ENCODE data around the gene FXYD7. TPM values are rescaled to one million over a fixed set of nuclear protein-coding genes. Genes with fewer than 3 reads are reported as not detected.
"Not testable (repeated sequence)": the region's sequence is repeated elsewhere in the genome, so short reads cannot be mapped to it uniquely, and the experiment has no call there.

The FXYD7 gene
- total and polyA plus RNA-seq, 4 experiments from 2014 or later = 5.5 to 11.1 (median 9.9) TPM

DNA sequence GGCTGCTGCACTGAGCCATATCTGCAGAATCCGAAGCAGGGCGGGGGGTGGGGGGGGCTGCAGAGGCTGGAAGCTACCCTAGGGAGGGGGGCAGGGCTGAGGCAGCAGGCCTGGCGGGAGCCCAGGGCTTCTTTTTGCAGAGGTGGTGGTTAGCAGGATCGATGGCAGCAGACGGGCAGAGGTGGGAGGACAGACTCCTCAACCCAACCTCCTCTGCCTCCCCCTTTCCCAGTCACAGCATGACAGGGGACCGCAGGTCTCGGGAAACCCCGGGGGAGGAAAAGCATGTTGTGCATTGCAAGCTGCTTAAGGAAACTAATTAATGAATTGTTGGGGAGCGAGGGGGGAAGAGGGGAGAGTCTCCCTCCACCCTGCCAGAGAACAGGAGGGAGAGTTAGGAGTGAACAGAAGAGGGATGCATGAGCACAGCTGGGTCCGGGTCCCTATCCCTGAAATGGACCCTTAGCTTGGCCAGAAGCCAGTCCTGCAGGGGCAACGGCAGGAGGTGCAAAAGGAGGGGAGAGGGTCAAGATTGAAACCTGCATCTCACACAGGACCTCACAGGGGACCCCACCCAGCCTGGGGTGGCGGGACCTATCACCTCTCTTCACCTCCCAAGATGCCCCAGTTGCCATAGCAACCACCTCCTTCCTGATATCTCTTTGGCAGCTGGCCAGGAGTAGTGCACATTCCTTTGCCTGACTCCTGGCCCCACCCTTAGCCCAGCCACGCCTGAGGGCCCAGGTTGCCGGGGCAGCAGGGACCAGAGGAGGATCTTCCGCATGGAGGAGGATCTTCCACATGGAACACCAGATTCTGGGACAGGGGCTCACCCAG, 1.8 kb downstream of the FXYD7 start:
- Histone ChIP-seq H3K4me3 (ENCODE audit: low read length in 2 of 2) (no peak overlapping the region), H3K27me3 (ENCODE audit: insufficient read depth, low read length) (no peaks in the 10 kb centered on the region), H3K36me3 (ENCODE audit: insufficient read depth, low read length) (no peaks in the 10 kb centered on the region), H3K9me3 (ENCODE audit: control insufficient read depth in 1 of 2, low read length in 2 of 2) (no peaks in the 10 kb centered on the region), H3K4me1 (ENCODE audit: insufficient read depth, low read length) (peaks cover 46% of the 10 kb centered on the region), H3K27ac (ENCODE audit: low read depth, low read length) (no peak overlapping the region)
- Mint-ChIP-seq H3K4me3 (peak overlapping the region in 7 of 8 donors; percentile 17 to 62 (median 41)), H3K4me1 (peaks cover 28 to 54% (median 38%) of the 10 kb centered on the region in 4 donors), H3K27ac (peak overlapping the region; percentile 36 to 90 (median 83)), H3K9me3 (no peaks in the 10 kb centered on the region), H3K27me3 (no peaks in the 10 kb centered on the region), H3K36me3 (peaks cover 0 to 2% of the 10 kb centered on the region in 2 donors)
- ChIA-PET CTCF (ENCODE audit: partially characterized antibody) (interaction anchor here (0.9 to 5.6 kb wide), 4 partner anchors 8 to 92 kb away, joined by 3 to 90 read pairs (median 5); partner anchors contain the start of gene FXYD5), POLR2A (ENCODE audit: partially characterized antibody) (interaction anchor here (0.6 to 6.8 kb wide), 7 partner anchors 10 to 96 kb away, joined by 3 to 112 read pairs (median 27); partner anchors contain the start of gene FXYD5)
- intact Hi-C loops (cut with micrococcal nuclease) = loop anchor here (10.0 kb wide), 1 partner anchor 200 kb away; the partner anchor contains the start of gene FFAR1
- peak; percentile 47 to 66 (median 51) for DNase-seq

DNA sequence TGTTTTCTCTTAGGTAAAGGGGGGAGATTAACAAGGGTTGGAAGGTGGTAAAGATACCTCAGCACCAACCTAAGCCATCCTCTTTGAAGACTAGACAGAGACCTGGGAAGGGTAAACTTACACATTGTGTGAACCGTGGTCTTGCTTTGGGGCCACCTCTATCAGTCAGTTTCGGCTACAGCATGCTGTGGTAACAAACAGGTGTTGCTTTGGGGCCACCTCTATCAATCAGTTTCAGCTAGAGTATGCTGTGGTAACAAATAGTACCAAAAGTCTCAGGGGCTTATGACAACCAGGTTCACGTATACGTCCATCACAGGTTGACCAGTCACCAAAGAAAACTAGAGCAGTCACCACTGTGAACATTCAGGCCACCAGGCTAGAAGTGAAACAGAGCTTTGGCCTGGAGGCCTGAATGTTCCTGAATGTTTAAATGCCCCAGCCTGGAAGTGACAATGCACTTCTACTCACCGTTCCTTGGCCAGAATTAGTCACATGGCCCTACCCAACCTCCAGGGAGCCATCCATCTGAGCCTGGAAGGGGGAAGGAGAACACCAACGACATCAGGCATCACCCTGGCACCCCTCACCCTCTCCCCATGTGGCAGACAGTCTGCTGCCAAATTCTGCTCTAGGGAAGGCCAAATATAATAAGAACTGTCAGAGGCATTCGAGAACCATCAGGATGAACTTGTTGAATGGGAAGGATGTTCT, 3.8 kb downstream of the FXYD7 start:
- no peak for DNase-seq
- Mint-ChIP-seq H3K4me3 (no peak overlapping the region), H3K27ac (peak overlapping the region in 5 of 7 donors; percentile 15 to 88 (median 66))

DNA sequence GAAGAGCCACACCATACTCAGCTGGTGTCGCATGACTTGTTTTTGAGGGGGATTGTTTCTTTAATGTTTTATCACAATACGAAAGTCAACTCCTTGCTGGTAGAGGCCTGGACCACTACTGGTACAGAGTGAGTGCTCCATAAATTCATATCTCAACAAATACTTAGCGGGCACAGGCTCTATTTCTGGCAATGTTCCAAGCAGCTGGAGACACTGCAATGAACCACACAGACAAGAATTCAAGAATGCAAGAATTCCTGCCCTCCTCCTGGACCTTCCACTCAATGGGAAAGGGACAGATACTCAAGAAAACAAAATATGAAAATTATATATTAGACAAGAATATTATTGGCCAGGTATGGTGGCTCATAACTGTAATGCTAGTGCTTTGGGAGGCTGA, 6.4 kb downstream of the FXYD7 start:
- H3K4me3 ChIP-seq (ENCODE audit: low read length in 2 of 2) = no peak overlapping the region
- H3K27me3 Mint-ChIP-seq = no peaks in the 10 kb centered on the region
- intact Hi-C loops (cut with micrococcal nuclease) = loop anchor here (10.0 kb wide), 1 partner anchor 195 kb away; the partner anchor contains the start of gene FFAR1
- H3K27ac Mint-ChIP-seq = peak overlapping the region in 3 of 7 donors; percentile 13 to 76 (median 18)
- H3K9me3 ChIP-seq (ENCODE audit: control insufficient read depth in 1 of 2, low read length in 2 of 2) = no peaks in the 10 kb centered on the region
- H3K36me3 Mint-ChIP-seq = peaks cover 0 to 2% of the 10 kb centered on the region in 2 donors
- no peak overlapping the region for H3K4me3 Mint-ChIP-seq
- POLR2A ChIA-PET (ENCODE audit: partially characterized antibody) = interaction anchor here (1.2 to 1.3 kb wide), 2 partner anchors 61 to 115 kb away, joined by 3 to 5 read pairs; no protein-coding TSS in a partner anchor
- CTCF ChIA-PET (ENCODE audit: partially characterized antibody) = interaction anchor here (1.3 kb wide), 1 partner anchor 68 kb away, joined by 3 read pairs; no protein-coding TSS in a partner anchor
- H3K36me3 ChIP-seq (ENCODE audit: insufficient read depth, low read length) = no peaks in the 10 kb centered on the region
- H3K9me3 Mint-ChIP-seq = no peaks in the 10 kb centered on the region
- peaks cover 16 to 34% (median 23%) of the 10 kb centered on the region in 4 donors for H3K4me1 Mint-ChIP-seq
- peaks cover 23% of the 10 kb centered on the region for H3K4me1 ChIP-seq (ENCODE audit: insufficient read depth, low read length)
- no peak overlapping the region for H3K27ac ChIP-seq (ENCODE audit: low read depth, low read length)
- no peaks in the 10 kb centered on the region for H3K27me3 ChIP-seq (ENCODE audit: insufficient read depth, low read length)
- no peak for DNase-seq

More for the DNA sequence above, 3.8 kb downstream of the FXYD7 start:
- Histone ChIP-seq H3K4me1 (ENCODE audit: insufficient read depth, low read length) (peaks cover 33% of the 10 kb centered on the region), H3K4me3 (ENCODE audit: low read length in 2 of 2) (no peak overlapping the region), H3K27me3 (ENCODE audit: insufficient read depth, low read length) (no peaks in the 10 kb centered on the region), H3K36me3 (ENCODE audit: insufficient read depth, low read length) (no peaks in the 10 kb centered on the region), H3K27ac (ENCODE audit: low read depth, low read length) (no peak overlapping the region), H3K9me3 (ENCODE audit: control insufficient read depth in 1 of 2, low read length in 2 of 2) (no peaks in the 10 kb centered on the region)
- Mint-ChIP-seq H3K36me3 (no peaks in the 10 kb centered on the region), H3K9me3 (no peaks in the 10 kb centered on the region), H3K4me1 (peaks cover 19 to 39% (median 28%) of the 10 kb centered on the region in 4 donors), H3K27me3 (no peaks in the 10 kb centered on the region)
- POLR2A ChIA-PET (ENCODE audit: partially characterized antibody) = interaction anchor here (6.8 kb wide), 1 partner anchor 67 kb away, joined by 112 read pairs; no protein-coding TSS in a partner anchor
- intact Hi-C loops (cut with micrococcal nuclease) = loop anchor here (10.0 kb wide), 1 partner anchor 198 kb away; the partner anchor contains the start of gene FFAR1
- CTCF ChIA-PET (ENCODE audit: partially characterized antibody) = interaction anchor here (1.1 kb wide), 1 partner anchor 13 kb away, joined by 3 read pairs; no protein-coding TSS in a partner anchor

DNA sequence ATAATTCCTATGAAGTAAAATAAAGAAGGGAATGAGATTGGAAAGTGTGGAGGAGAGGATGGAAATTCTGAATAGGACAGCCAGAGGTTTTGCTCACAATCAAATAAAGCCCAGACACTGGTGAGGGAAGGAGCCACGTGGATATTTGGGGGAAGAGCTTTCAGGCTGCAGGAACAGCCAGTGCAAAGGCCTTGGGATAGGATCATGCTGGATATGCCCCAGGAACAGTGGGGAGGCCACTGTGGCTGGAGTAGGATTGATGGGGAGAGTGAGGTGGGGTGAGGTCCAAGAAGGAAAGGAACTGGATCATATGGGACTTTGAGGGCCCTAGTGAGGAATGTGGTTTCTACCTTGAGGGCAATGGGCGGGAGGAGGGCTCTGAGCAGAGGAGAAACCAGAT, 7.4 kb downstream of the FXYD7 start:
- peaks cover 7 to 34% (median 15%) of the 10 kb centered on the region in 4 donors for H3K4me1 Mint-ChIP-seq
- Histone ChIP-seq H3K36me3 (ENCODE audit: insufficient read depth, low read length) (no peaks in the 10 kb centered on the region), H3K27me3 (ENCODE audit: insufficient read depth, low read length) (no peaks in the 10 kb centered on the region), H3K4me3 (ENCODE audit: low read length in 2 of 2) (no peak overlapping the region), H3K4me1 (ENCODE audit: insufficient read depth, low read length) (peaks cover 14% of the 10 kb centered on the region), H3K27ac (ENCODE audit: low read depth, low read length) (no peak overlapping the region), H3K9me3 (ENCODE audit: control insufficient read depth in 1 of 2, low read length in 2 of 2) (no peaks in the 10 kb centered on the region)
- peak overlapping the region in 1 of 8 donors; percentile 30 for H3K4me3 Mint-ChIP-seq
- intact Hi-C loops (cut with micrococcal nuclease) = loop anchor here (1.0 to 5.0 kb wide), 2 partner anchors 22 to 38 kb away; no protein-coding TSS in a partner anchor
- DNase-seq = no peak
- ChIA-PET CTCF (ENCODE audit: partially characterized antibody) (interaction anchor here (1.3 kb wide), 1 partner anchor 67 kb away, joined by 3 read pairs; no protein-coding TSS in a partner anchor), POLR2A (ENCODE audit: partially characterized antibody) (no interaction called here)
- no peaks in the 10 kb centered on the region for H3K27me3 Mint-ChIP-seq
- no peaks in the 10 kb centered on the region for H3K9me3 Mint-ChIP-seq
- peak overlapping the region in 6 of 7 donors; percentile 5 to 88 (median 31) for H3K27ac Mint-ChIP-seq
- peaks cover 0 to 11% of the 10 kb centered on the region in 2 donors for H3K36me3 Mint-ChIP-seq

DNA sequence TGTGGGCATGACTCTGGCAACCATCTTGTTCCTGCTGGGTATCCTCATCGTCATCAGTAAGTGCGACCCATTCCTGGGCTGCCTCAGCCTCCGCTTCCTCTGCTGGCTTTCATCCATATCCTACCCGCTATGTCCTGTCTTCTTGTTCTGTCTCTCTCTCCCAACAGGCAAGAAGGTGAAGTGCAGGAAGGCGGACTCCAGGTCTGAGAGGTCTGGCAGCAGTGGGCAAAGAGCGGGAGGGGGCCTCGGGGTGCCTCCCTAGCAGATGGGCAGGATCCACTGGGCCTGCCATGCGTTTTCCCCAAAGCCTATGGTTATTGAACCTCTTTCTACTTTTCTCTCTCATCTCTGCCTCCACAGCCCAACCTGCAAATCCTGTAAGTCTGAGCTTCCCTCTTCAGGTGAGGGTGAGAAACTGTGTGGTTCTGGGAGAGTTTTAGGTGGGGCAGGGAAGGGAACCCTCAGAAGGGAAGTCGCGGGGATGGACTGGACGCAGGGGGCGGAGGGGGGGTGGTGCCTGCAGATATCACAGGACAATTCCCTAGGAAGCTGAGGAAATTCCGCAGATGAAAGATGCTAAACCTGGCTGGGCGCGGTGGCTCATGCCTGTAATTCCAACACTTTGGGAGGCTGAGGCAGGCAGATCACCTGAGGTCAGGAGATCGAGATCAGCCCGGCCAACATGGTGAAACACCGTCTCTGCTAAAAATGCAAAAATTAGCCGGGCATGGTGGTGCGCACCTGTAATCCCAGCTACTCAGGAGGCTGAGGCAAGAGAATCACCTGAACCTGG, 8.4 kb downstream of the FXYD7 start:
- no peaks in the 10 kb centered on the region for H3K9me3 ChIP-seq (ENCODE audit: control insufficient read depth in 1 of 2, low read length in 2 of 2)
- Mint-ChIP-seq H3K36me3 (peaks cover 8 to 20% of the 10 kb centered on the region in 2 donors), H3K4me1 (peaks cover 14 to 39% (median 22%) of the 10 kb centered on the region in 4 donors), H3K27me3 (no peaks in the 10 kb centered on the region), H3K9me3 (no peaks in the 10 kb centered on the region), H3K4me3 (no peak overlapping the region), H3K27ac (peak overlapping the region in 2 of 7 donors; percentile 30 to 99)
- peaks cover 23% of the 10 kb centered on the region for H3K4me1 ChIP-seq (ENCODE audit: insufficient read depth, low read length)
- no peak for DNase-seq
- no peaks in the 10 kb centered on the region for H3K36me3 ChIP-seq (ENCODE audit: insufficient read depth, low read length)
- POLR2A ChIA-PET (ENCODE audit: partially characterized antibody) = interaction anchor here (0.7 to 7.5 kb wide), 4 partner anchors 8 to 63 kb away, joined by 3 to 126 read pairs (median 56); partner anchors contain the start of gene FXYD7
- H3K27me3 ChIP-seq (ENCODE audit: insufficient read depth, low read length) = no peaks in the 10 kb centered on the region
- CTCF ChIA-PET (ENCODE audit: partially characterized antibody) = interaction anchor here (1.9 to 4.2 kb wide), 2 partner anchors 8 to 16 kb away, joined by 5 to 90 read pairs; partner anchors contain the start of gene FXYD7
- no peak overlapping the region for H3K27ac ChIP-seq (ENCODE audit: low read depth, low read length)
- no peak overlapping the region for H3K4me3 ChIP-seq (ENCODE audit: low read length in 2 of 2)
- intact Hi-C loops (cut with micrococcal nuclease) = loop anchor here (5.0 kb wide), 1 partner anchor 39 kb away; no protein-coding TSS in a partner anchor

DNA sequence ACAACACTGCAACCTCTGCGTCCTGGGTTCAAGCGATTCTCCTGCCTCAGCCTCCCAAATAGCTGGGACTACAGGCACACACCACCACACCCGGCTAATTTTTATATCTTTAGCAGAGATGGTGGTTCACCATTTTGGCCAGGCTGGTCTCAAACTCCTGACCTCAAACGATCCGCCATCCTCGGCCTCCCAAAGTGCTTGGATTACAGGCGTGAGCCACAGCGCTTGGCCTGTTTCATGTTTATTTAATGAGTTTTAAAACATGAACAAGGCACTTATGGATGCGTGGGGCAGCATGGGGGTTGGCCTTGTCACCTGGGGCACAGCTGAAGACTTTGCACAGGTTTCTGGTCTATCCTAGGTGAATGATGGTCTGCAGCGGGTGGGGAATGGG, 10.1 kb downstream of the FXYD7 start:
- Histone ChIP-seq H3K4me1 (ENCODE audit: insufficient read depth, low read length) (peaks cover 40% of the 10 kb centered on the region), H3K4me3 (ENCODE audit: low read length in 2 of 2) (peak overlapping the region; percentile 91 to 95), H3K36me3 (ENCODE audit: insufficient read depth, low read length) (peaks cover 16% of the 10 kb centered on the region)
- peak overlapping the region; percentile 98 to 100 (median 99) for H3K4me3 Mint-ChIP-seq
- H3K27ac Mint-ChIP-seq = peak overlapping the region in 6 of 7 donors; percentile 75 to 99 (median 94)
- H3K4me1 Mint-ChIP-seq = peaks cover 24 to 54% (median 32%) of the 10 kb centered on the region in 4 donors
- intact Hi-C loops (cut with micrococcal nuclease) = loop anchor here (1.0 to 5.0 kb wide), 2 partner anchors 12 to 41 kb away; no protein-coding TSS in a partner anchor
- ChIA-PET CTCF (ENCODE audit: partially characterized antibody) (interaction anchor here (1.0 to 4.2 kb wide), 19 partner anchors 10 to 103 kb away, joined by 3 to 90 read pairs (median 6); partner anchors contain the start of gene FXYD7), POLR2A (ENCODE audit: partially characterized antibody) (interaction anchor here (1.1 to 10.5 kb wide), 12 partner anchors 9 to 116 kb away, joined by 3 to 140 read pairs (median 16); partner anchors contain the start of genes FXYD7 and USF2)
- not testable (repeated sequence) for H3K9me3 ChIP-seq (ENCODE audit: control insufficient read depth in 1 of 2, low read length in 2 of 2); H3K27me3 ChIP-seq (ENCODE audit: insufficient read depth, low read length); H3K9me3 Mint-ChIP-seq; H3K27ac ChIP-seq (ENCODE audit: low read depth, low read length); H3K27me3 Mint-ChIP-seq; DNase-seq
- H3K36me3 Mint-ChIP-seq = peaks cover 21 to 33% of the 10 kb centered on the region in 2 donors
